IMR-90 (cell line): ENCODE results near the gene ZNF575.

Source experiments
- RAD21 ChIP-seq: IDR thresholded peaks from 2 replicates; pipeline ENCODE4 v1.6.1; 2012; ENCODE audit warnings: low read length, improper control_type of control experiment
- TF ChIP-seq, protein P1 (sequence below): conservative IDR thresholded peaks from 2 replicates; pipeline ENCODE4 v1.5.1; 2012; ENCODE audit warnings: mild to moderate bottlenecking, low read depth, low read length, improper control_type of control experiment

DNA sequence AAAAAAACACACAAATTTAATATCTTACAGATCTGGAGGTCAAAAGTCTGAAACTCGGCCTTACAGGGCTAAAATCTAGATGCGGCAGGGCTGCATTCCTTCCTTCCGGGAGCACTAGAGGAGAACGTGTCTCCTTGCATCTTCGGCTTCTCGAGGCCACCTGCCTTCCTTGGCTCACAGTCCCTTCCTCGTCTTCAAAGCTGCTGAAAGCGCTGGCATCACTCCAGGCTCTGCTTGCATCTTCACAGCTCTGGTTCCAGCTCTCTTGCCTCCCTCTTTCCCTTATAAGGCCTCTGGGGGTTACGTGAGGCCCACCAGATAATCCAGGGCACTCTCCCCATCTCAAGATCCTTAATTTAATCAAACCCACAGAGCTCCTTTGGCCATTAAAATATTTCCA lies 31.8 kb downstream of the ZNF575 start:
- TF ChIP-seq, protein P1, sequence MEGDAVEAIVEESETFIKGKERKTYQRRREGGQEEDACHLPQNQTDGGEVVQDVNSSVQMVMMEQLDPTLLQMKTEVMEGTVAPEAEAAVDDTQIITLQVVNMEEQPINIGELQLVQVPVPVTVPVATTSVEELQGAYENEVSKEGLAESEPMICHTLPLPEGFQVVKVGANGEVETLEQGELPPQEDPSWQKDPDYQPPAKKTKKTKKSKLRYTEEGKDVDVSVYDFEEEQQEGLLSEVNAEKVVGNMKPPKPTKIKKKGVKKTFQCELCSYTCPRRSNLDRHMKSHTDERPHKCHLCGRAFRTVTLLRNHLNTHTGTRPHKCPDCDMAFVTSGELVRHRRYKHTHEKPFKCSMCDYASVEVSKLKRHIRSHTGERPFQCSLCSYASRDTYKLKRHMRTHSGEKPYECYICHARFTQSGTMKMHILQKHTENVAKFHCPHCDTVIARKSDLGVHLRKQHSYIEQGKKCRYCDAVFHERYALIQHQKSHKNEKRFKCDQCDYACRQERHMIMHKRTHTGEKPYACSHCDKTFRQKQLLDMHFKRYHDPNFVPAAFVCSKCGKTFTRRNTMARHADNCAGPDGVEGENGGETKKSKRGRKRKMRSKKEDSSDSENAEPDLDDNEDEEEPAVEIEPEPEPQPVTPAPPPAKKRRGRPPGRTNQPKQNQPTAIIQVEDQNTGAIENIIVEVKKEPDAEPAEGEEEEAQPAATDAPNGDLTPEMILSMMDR: no peak
- TF ChIP-seq RAD21: no peak
